ENCODE measurements around the gene RNF175. TPM values are rescaled to one million over a fixed set of nuclear protein-coding genes. Genes with fewer than 3 reads are reported as not detected.
"Not testable (repeated sequence)": the region's sequence is repeated elsewhere in the genome, so short reads cannot be mapped to it uniquely, and the experiment has no call there.

RNF175 gene
- total RNA-seq, 4 donors from 2014 or later, result 0.96 TPM; not detected in 3

- H3K4me1 ChIP-seq, result no peaks in the 10 kb centered on the region
- no peak for TF ChIP-seq EP300 (IDR thresholded peaks at IDR 0.05; ENCODE audit: low read depth)
- no peak for TF ChIP-seq POLR2A (IDR thresholded peaks at IDR 0.05)
- TF ChIP-seq POLR2AphosphoS5 (IDR thresholded peaks at IDR 0.05), result no peak
- TF ChIP-seq CTCF (IDR thresholded peaks at IDR 0.05), result no peak
- in situ Hi-C loops (cut with MboI; ENCODE audit: low pct_ligation_motif_present in 1 of 4, low pct_unique_long_range_greater_than_20kb in 1 of 4, low sequenced_read_pairs in 3 of 4), result no loop called here
- H3K9me3 ChIP-seq, result no peaks in the 10 kb centered on the region
- no peak overlapping the region for H3K4me3 ChIP-seq
- no peaks in the 10 kb centered on the region for H3K36me3 ChIP-seq
- intact Hi-C loops (cut with DNase I; ENCODE audit: low total_unique reads), result no loop called here
- no peak for DNase-seq
- 78 to 94% methylated on average over 4 to 5 of the region's 5 CpGs for whole genome bisulfite sequencing, 2 donors (ENCODE audit: low coverage in 1 of 2)
- peaks cover under 1% of the 10 kb centered on the region for H3K27me3 ChIP-seq
- no peak overlapping the region for H3K27ac ChIP-seq
These were observed 83.3 kb downstream of the RNF175 start for GRCh38 chr4:153676486-153676885.

GRCh38 chr4:153669838-153670237, 90.0 kb downstream of the RNF175 start:
- H3K9me3 ChIP-seq, result no peaks in the 10 kb centered on the region
- no peak overlapping the region for H3K27ac ChIP-seq
- 44 to 63% methylated on average over 1 to 3 of the region's 3 CpGs for WGBS, 2 donors (ENCODE audit: low coverage in 1 of 2)
- H3K36me3 ChIP-seq, result no peaks in the 10 kb centered on the region
- H3K4me1 ChIP-seq, result no peaks in the 10 kb centered on the region
- intact Hi-C loops (cut with DNase I; ENCODE audit: low total_unique reads), result no loop called here
- peaks cover 6% of the 10 kb centered on the region for H3K27me3 ChIP-seq
- in situ Hi-C loops (cut with MboI; ENCODE audit: low pct_ligation_motif_present in 1 of 4, low pct_unique_long_range_greater_than_20kb in 1 of 4, low sequenced_read_pairs in 3 of 4), result no loop called here
- DNase-seq, result no peak
- no peak overlapping the region for H3K4me3 ChIP-seq
- TF ChIP-seq POLR2A (IDR thresholded peaks at IDR 0.05) (no peak), CTCF (IDR thresholded peaks at IDR 0.05) (no peak)

GRCh38 chr4:153668647-153669046, 91.2 kb downstream of the RNF175 start:
- in situ Hi-C loops (cut with MboI; ENCODE audit: low pct_ligation_motif_present in 1 of 4, low pct_unique_long_range_greater_than_20kb in 1 of 4, low sequenced_read_pairs in 3 of 4) (no loop called here), intact Hi-C loops (cut with DNase I; ENCODE audit: low total_unique reads) (no loop called here)
- Histone ChIP-seq H3K36me3 (no peaks in the 10 kb centered on the region), H3K9me3 (no peaks in the 10 kb centered on the region), H3K27me3 (peaks cover 6% of the 10 kb centered on the region), H3K27ac (no peak overlapping the region), H3K4me3 (no peak overlapping the region), H3K4me1 (no peaks in the 10 kb centered on the region)
- no peak for DNase-seq
- no peak for TF ChIP-seq EP300 (IDR thresholded peaks at IDR 0.05; ENCODE audit: low read depth)
- 78% methylated on average over 2 of the region's 2 CpGs; no CpG with 5 or more reads in 1 of the 2 donors for WGBS, 2 donors (ENCODE audit: low coverage in 1 of 2)

- H3K27me3 ChIP-seq; DNase-seq; H3K4me3 ChIP-seq; H3K4me1 ChIP-seq; intact Hi-C loops (cut with DNase I; ENCODE audit: low total_unique reads); H3K9me3 ChIP-seq; in situ Hi-C loops (cut with MboI; ENCODE audit: low pct_ligation_motif_present in 1 of 4, low pct_unique_long_range_greater_than_20kb in 1 of 4, low sequenced_read_pairs in 3 of 4); H3K36me3 ChIP-seq; H3K27ac ChIP-seq: not testable (repeated sequence)
- 33 to 39% methylated on average over 1 of the region's 1 CpG for WGBS, 2 donors (ENCODE audit: low coverage in 1 of 2)
These were observed 93.3 kb downstream of the RNF175 start for GRCh38 chr4:153666505-153666904.

- WGBS, 2 donors (ENCODE audit: low coverage in 1 of 2), result 77 to 84% methylated on average over 1 of the region's 1 CpG
- DNase-seq, result no peak
- no peak for TF ChIP-seq POLR2A (IDR thresholded peaks at IDR 0.05)
- TF ChIP-seq POLR2AphosphoS5 (IDR thresholded peaks at IDR 0.05), result no peak
- TF ChIP-seq EP300 (IDR thresholded peaks at IDR 0.05; ENCODE audit: low read depth), result no peak
- TF ChIP-seq CTCF (IDR thresholded peaks at IDR 0.05), result no peak
- no peaks in the 10 kb centered on the region for H3K27me3 ChIP-seq
- H3K9me3 ChIP-seq, result no peaks in the 10 kb centered on the region
- no peak overlapping the region for H3K27ac ChIP-seq
- intact Hi-C loops (cut with DNase I; ENCODE audit: low total_unique reads) (no loop called here), in situ Hi-C loops (cut with MboI; ENCODE audit: low pct_ligation_motif_present in 1 of 4, low pct_unique_long_range_greater_than_20kb in 1 of 4, low sequenced_read_pairs in 3 of 4) (no loop called here)
- no peak overlapping the region for H3K4me3 ChIP-seq
- no peaks in the 10 kb centered on the region for H3K4me1 ChIP-seq
- no peaks in the 10 kb centered on the region for H3K36me3 ChIP-seq
These were observed 96.2 kb downstream of the RNF175 start for GRCh38 chr4:153663667-153664066.

Data from transverse colon (tissue), 4 donors.